Duodenal mucosa (tissue), 2 donors: Measurements from ENCODE around the gene COX7A2L.

Experiments
- H3K27ac ChIP-seq: one replicate; pipeline ENCODE4 v1.7.0; 2013; ENCODE audit warnings: low read depth, low read length
- H3K27me3 ChIP-seq, 2 donors: one replicate each; pipeline ENCODE4 v1.7.0; 2013; ENCODE audit warnings: low read length in 2 of 2, control low read depth in 1 of 2; ENCODE audit not compliant: insufficient read depth in 2 of 2, control insufficient read depth in 1 of 2
- H3K36me3 ChIP-seq, 2 donors: one replicate each; pipeline ENCODE4 v1.7.0; 2013; ENCODE audit warnings: low read length in 2 of 2, control low read depth in 1 of 2; ENCODE audit not compliant: insufficient read depth in 2 of 2, control insufficient read depth in 1 of 2
- H3K4me1 ChIP-seq, 2 donors: one replicate each; pipeline ENCODE4 v1.7.0; 2013; ENCODE audit warnings: low read length in 2 of 2, control low read depth in 1 of 2; ENCODE audit not compliant: insufficient read depth in 2 of 2, control insufficient read depth in 1 of 2
- H3K4me3 ChIP-seq, 2 donors: one replicate each; pipeline ENCODE4 v1.7.0; 2013; ENCODE audit warnings: low read length in 2 of 2, low read depth in 1 of 2
- H3K9ac ChIP-seq, 2 donors: one replicate each; pipeline ENCODE4 v1.7.0; 2013; ENCODE audit warnings: low read length in 2 of 2, low read depth in 1 of 2
- H3K9me3 ChIP-seq, 2 donors: one replicate each; pipeline ENCODE4 v1.7.0; 2013; ENCODE audit warnings: low read length in 2 of 2, control low read depth in 1 of 2; ENCODE audit not compliant: control insufficient read depth in 1 of 2

Gene COX7A2L

GRCh38 chr2:42307180-42307579 lies 53.8 kb downstream of the COX7A2L start:
- H3K4me3 ChIP-seq, result no peak overlapping the region
- H3K4me1 ChIP-seq, result peaks cover 0 to 3% of the 10 kb centered on the region in 2 donors
- H3K9me3 ChIP-seq, result no peaks in the 10 kb centered on the region
- peaks cover 18 to 44% of the 10 kb centered on the region in 2 donors for H3K36me3 ChIP-seq
- no peak overlapping the region for H3K9ac ChIP-seq
- no peaks in the 10 kb centered on the region for H3K27me3 ChIP-seq
- no peak overlapping the region for H3K27ac ChIP-seq

GRCh38 chr2:42304059-42304713 lies 56.8 kb downstream of the COX7A2L start:
- Histone ChIP-seq H3K4me3 (no peak overlapping the region), H3K9ac (no peak overlapping the region), H3K4me1 (no peaks in the 10 kb centered on the region), H3K27me3 (no peaks in the 10 kb centered on the region), H3K36me3 (peaks cover 28 to 51% of the 10 kb centered on the region in 2 donors), H3K27ac (no peak overlapping the region), H3K9me3 (no peaks in the 10 kb centered on the region)

- H3K27me3 ChIP-seq, result no peaks in the 10 kb centered on the region
- no peaks in the 10 kb centered on the region for H3K4me1 ChIP-seq
- no peaks in the 10 kb centered on the region for H3K9me3 ChIP-seq
- H3K27ac ChIP-seq, result no peak overlapping the region
- H3K9ac ChIP-seq, result no peak overlapping the region
- peaks cover 28 to 45% of the 10 kb centered on the region in 2 donors for H3K36me3 ChIP-seq
- no peak overlapping the region for H3K4me3 ChIP-seq
These were observed 57.8 kb downstream of the COX7A2L start for GRCh38 chr2:42303252-42303651.

- Histone ChIP-seq H3K36me3 (peaks cover 34 to 53% of the 10 kb centered on the region in 2 donors), H3K27ac (no peak overlapping the region), H3K4me3 (no peak overlapping the region), H3K4me1 (no peaks in the 10 kb centered on the region), H3K27me3 (no peaks in the 10 kb centered on the region), H3K9me3 (no peaks in the 10 kb centered on the region), H3K9ac (no peak overlapping the region)
These were observed 60.5 kb downstream of the COX7A2L start for GRCh38 chr2:42300527-42300926.
